HepG2 (cell line): Measurements from ENCODE around the gene USF1. TPM values are rescaled to one million over a fixed set of nuclear protein-coding genes. Genes with fewer than 3 reads are reported as not detected.

Source experiments
- CBX1 ChIP-seq: IDR thresholded peaks from one replicate; pipeline ENCODE4 v1.6.1; 2016; ENCODE audit warnings: antibody characterized with exemption, low read depth
- CHD2 ChIP-seq: IDR thresholded peaks from 2 replicates; pipeline ENCODE4 v1.6.1; 2011; ENCODE audit warnings: low read depth, low read length, improper control_type of control experiment
- CTCF ChIP-seq: sonication (generic); formaldehyde crosslinking; IDR thresholded peaks from 2 replicates; pipeline ENCODE4 v1.5.0; 2020; ENCODE audit warnings: mild to moderate bottlenecking, missing genetic modification reagents, moderate library complexity
- ELF4 ChIP-seq: sonication (generic); formaldehyde crosslinking; IDR thresholded peaks from 2 replicates; pipeline ENCODE4 v1.5.0; 2020; ENCODE audit warnings: missing genetic modification reagents, mild to moderate bottlenecking, moderate library complexity, borderline replicate concordance
- MAX ChIP-seq: IDR thresholded peaks from 2 replicates; pipeline ENCODE4 v1.6.1; 2012; ENCODE audit warnings: inconsistent platforms
- NFKB2 ChIP-seq: sonication (generic); formaldehyde crosslinking; IDR thresholded peaks from 2 replicates; pipeline ENCODE4 v1.4.0; 2020; ENCODE audit warnings: missing genetic modification reagents, borderline replicate concordance
- NRL ChIP-seq: sonication (generic); formaldehyde crosslinking; IDR thresholded peaks from 2 replicates; pipeline ENCODE4 v1.5.0; 2020; ENCODE audit warnings: missing genetic modification reagents, mild to moderate bottlenecking, moderate library complexity, borderline replicate concordance
- RAD21 ChIP-seq: fragments of 450-650 bp; formaldehyde crosslinking; IDR thresholded peaks from 2 replicates; pipeline ENCODE4 v1.5.0; 2020; ENCODE audit warnings: mild to moderate bottlenecking
- SALL2 ChIP-seq: sonication (generic); formaldehyde crosslinking; IDR thresholded peaks from 2 replicates; pipeline ENCODE4 v1.8.1; 2023; ENCODE audit warnings: mild to moderate bottlenecking, missing genetic modification reagents, inconsistent platforms
- ZNF512 ChIP-seq: sonication (generic); formaldehyde crosslinking; IDR thresholded peaks from 2 replicates; pipeline ENCODE4 v1.4.0; 2020; ENCODE audit warnings: mild to moderate bottlenecking, missing genetic modification reagents
- ZNF512B ChIP-seq: sonication (generic); formaldehyde crosslinking; IDR thresholded peaks from 2 replicates; pipeline ENCODE4 v1.5.1; 2020; ENCODE audit warnings: missing genetic modification reagents, mild to moderate bottlenecking, borderline replicate concordance
- ZNF570 ChIP-seq: sonication (generic); formaldehyde crosslinking; IDR thresholded peaks from 2 replicates; pipeline ENCODE4 v1.4.0; 2020; ENCODE audit warnings: mild to moderate bottlenecking, missing genetic modification reagents, borderline replicate concordance
- ZNF678 ChIP-seq: sonication (generic); formaldehyde crosslinking; IDR thresholded peaks from 2 replicates; pipeline ENCODE4 v1.4.0; 2020; ENCODE audit warnings: mild to moderate bottlenecking, missing genetic modification reagents
- ZNF776 ChIP-seq: sonication (generic); formaldehyde crosslinking; IDR thresholded peaks from 2 replicates; pipeline ENCODE4 v1.4.0; 2020; ENCODE audit warnings: mild to moderate bottlenecking, missing genetic modification reagents
- polyA plus RNA-seq, 8 experiments: library from polyadenylated mRNA; depleted of rRNA in 3 of 8; stranded (reverse) in 7 of 8; unstranded in 1 of 8; fragments of >200 nt; fragmentation: Illumina TruSeq in 4 of 8; extraction: Trizol in 4 of 8; gene quantifications; 2 replicates each; pipeline versions ENCODE4 v1.2.1 to v1.2.3, GENCODE V29; 2011 to 2016; ENCODE audit warnings: low read depth in 4 of 8, missing spikeins in 1 of 8, mixed read lengths in 1 of 8; ENCODE audit not compliant: insufficient read depth in 1 of 8
- total RNA-seq, 5 experiments: library from RNA; depleted of rRNA; stranded (reverse); fragments of >200 nt; fragmentation: Illumina TruSeq; extraction: Trizol; gene quantifications; 2 replicates each; pipeline ENCODE4 v1.2.3, GENCODE V29; 2016; ENCODE audit warnings: low read depth in 1 of 5
- TF ChIP-seq, protein P1 (sequence below): sonication (generic); formaldehyde crosslinking; IDR thresholded peaks from 2 replicates; pipeline ENCODE4 v1.8.1; 2023; ENCODE audit warnings: mild to moderate bottlenecking, missing genetic modification reagents
- TF ChIP-seq, protein P2 (sequence below): sonication (generic); IDR thresholded peaks from 2 replicates; pipeline ENCODE4 v1.6.1; 2016; ENCODE audit warnings: low read depth, borderline replicate concordance
- TF ChIP-seq, protein P3 (sequence below): sonication (generic); formaldehyde crosslinking; IDR thresholded peaks from 2 replicates; pipeline ENCODE4 v1.4.0; 2020; ENCODE audit warnings: missing genetic modification reagents

USF1 gene
- total and polyA plus RNA-seq, 2 of the 13 experiments (the other 11 are each of a cell fraction or from before 2014, with no cell fraction given), result 26.9 to 39.4 TPM

- no peak for TF ChIP-seq CBX1
- TF ChIP-seq CHD2, result no peak
- peak; percentile 78; the same call in 1 of the 2 replicates for TF ChIP-seq NFKB2
- TF ChIP-seq NRL (CRISPR knock-in tag), result no peak; the same call in 1 of the 2 replicates
- no peak for TF ChIP-seq ZNF570 (CRISPR knock-in tag)
- peak; percentile 71; the same call in 1 of the 2 replicates for TF ChIP-seq ZNF776
- TF ChIP-seq, protein P1, sequence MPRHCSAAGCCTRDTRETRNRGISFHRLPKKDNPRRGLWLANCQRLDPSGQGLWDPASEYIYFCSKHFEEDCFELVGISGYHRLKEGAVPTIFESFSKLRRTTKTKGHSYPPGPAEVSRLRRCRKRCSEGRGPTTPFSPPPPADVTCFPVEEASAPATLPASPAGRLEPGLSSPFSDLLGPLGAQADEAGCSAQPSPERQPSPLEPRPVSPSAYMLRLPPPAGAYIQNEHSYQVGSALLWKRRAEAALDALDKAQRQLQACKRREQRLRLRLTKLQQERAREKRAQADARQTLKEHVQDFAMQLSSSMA (CRISPR knock-in tag), result no peak
- peak; percentile 48 for TF ChIP-seq CTCF (CRISPR knock-in tag)
- TF ChIP-seq, protein P2, sequence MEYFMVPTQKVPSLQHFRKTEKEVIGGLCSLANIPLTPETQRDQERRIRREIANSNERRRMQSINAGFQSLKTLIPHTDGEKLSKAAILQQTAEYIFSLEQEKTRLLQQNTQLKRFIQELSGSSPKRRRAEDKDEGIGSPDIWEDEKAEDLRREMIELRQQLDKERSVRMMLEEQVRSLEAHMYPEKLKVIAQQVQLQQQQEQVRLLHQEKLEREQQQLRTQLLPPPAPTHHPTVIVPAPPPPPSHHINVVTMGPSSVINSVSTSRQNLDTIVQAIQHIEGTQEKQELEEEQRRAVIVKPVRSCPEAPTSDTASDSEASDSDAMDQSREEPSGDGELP, result peak; percentile 68
- TF ChIP-seq, protein P3, sequence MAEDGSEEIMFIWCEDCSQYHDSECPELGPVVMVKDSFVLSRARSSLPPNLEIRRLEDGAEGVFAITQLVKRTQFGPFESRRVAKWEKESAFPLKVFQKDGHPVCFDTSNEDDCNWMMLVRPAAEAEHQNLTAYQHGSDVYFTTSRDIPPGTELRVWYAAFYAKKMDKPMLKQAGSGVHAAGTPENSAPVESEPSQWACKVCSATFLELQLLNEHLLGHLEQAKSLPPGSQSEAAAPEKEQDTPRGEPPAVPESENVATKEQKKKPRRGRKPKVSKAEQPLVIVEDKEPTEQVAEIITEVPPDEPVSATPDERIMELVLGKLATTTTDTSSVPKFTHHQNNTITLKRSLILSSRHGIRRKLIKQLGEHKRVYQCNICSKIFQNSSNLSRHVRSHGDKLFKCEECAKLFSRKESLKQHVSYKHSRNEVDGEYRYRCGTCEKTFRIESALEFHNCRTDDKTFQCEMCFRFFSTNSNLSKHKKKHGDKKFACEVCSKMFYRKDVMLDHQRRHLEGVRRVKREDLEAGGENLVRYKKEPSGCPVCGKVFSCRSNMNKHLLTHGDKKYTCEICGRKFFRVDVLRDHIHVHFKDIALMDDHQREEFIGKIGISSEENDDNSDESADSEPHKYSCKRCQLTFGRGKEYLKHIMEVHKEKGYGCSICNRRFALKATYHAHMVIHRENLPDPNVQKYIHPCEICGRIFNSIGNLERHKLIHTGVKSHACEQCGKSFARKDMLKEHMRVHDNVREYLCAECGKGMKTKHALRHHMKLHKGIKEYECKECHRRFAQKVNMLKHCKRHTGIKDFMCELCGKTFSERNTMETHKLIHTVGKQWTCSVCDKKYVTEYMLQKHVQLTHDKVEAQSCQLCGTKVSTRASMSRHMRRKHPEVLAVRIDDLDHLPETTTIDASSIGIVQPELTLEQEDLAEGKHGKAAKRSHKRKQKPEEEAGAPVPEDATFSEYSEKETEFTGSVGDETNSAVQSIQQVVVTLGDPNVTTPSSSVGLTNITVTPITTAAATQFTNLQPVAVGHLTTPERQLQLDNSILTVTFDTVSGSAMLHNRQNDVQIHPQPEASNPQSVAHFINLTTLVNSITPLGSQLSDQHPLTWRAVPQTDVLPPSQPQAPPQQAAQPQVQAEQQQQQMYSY (CRISPR knock-in tag), result no peak
- TF ChIP-seq ELF4 (CRISPR knock-in tag), result no peak
- TF ChIP-seq ZNF512B (CRISPR knock-in tag), result no peak
- no peak for TF ChIP-seq ZNF512
- no peak; the same call in 1 of the 2 replicates for TF ChIP-seq ZNF678
- TF ChIP-seq RAD21, result peak; percentile 32; the same call in 1 of the 2 replicates
- TF ChIP-seq SALL2, result peak; percentile 60; the same call in 1 of the 2 replicates
- TF ChIP-seq MAX, result no peak
Measured at GRCh38 chr1:161020509-161021164, 25.1 kb downstream of the USF1 start, which contains the start of gene F11R (continued).
